HG03442 (cell line): ENCODE results near the gene BACH1.
A peak's percentile ranks its signal among the peaks of the same experiment; 100 is the strongest.
"Not testable (repeated sequence)": the region's sequence is repeated elsewhere in the genome, so short reads cannot be mapped to it uniquely, and the experiment has no call there.

Source experiments
- ATAC-seq: cut with Tn5 transposase; IDR thresholded peaks from one replicate; pipeline ENCODE4 v1.9.1; 2021; ENCODE audit warnings: mild to moderate bottlenecking, moderate library complexity; ENCODE audit not compliant: unreplicated experiment

Gene BACH1

DNA sequence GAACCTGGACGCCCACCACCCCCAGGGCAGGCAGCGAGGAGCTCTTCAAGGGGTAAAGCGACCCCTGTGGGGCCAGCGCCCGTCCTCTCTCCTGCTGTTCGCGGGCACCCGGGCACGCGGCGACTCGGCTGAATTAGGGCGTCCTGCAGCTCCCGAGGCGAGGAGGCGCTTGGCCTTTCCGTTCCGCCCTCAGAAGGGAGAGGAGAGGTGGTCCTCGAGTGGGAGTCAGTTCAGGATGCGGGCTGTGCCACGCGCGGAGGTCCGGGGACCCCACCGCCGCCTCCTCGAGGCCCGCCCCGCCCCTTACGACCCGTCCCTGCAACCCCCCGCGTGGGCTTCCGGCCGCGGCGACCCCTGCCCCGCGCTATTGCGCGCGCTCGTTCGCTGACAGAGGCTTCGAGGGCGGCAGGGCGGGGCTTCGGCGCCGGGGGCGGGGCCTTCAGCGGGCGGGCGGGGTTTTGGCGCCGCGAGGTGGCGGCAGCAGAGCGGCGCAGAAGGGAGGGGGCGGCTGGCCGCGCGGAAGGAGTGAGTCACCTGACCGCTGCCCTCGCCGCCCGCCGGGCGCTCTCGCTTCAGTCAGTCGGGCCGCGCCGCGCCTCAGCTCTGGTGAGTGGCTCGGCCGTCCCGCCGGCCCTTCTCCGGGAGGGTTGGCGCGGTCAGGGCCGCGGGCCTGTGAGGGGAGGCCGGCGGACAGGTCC, at the start of gene BACH1:
Gene BACH1, plus strand, starts transcription at position 575 of the 698 bp plus-strand sequence. CDS start 22,359 bp downstream, outside the sequence.
- ATAC-seq = peak; percentile 49

GRCh38 chr21:29249289-29249688, 49.4 kb upstream of the BACH1 start:
- not testable (repeated sequence) for ATAC-seq

GRCh38 chr21:29250636-29251035, 48.1 kb upstream of the BACH1 start:
- no peak for ATAC-seq

GRCh38 chr21:29253861-29254260, 44.9 kb upstream of the BACH1 start:
- ATAC-seq = not testable (repeated sequence)

DNA sequence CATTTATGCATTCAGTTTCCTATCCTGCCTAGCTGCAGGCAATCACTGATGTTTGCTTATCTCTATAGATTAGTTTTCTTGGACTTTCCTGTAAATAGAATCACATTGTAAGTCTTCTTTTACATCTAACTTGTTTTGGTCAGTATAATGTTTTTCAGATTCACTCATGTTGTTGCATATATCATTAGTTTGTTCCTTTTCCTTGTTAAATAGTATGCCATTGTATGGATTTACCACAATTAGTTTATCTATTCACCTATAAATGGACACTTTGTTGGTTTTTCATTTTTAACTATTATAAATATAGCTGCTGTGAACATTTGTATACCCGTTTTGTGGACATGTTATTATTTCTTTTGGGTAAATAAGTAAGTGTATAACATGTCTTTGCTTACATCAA, 44.2 kb upstream of the BACH1 start:
- no peak for ATAC-seq

GRCh38 chr21:29256126-29256910, 42.4 kb upstream of the BACH1 start:
- ATAC-seq = no peak

- no peak for ATAC-seq
Observed at GRCh38 chr21:29257701-29258100, 41.0 kb upstream of the BACH1 start.

GRCh38 chr21:29258626-29259338, 39.9 kb upstream of the BACH1 start:
- ATAC-seq = no peak

DNA sequence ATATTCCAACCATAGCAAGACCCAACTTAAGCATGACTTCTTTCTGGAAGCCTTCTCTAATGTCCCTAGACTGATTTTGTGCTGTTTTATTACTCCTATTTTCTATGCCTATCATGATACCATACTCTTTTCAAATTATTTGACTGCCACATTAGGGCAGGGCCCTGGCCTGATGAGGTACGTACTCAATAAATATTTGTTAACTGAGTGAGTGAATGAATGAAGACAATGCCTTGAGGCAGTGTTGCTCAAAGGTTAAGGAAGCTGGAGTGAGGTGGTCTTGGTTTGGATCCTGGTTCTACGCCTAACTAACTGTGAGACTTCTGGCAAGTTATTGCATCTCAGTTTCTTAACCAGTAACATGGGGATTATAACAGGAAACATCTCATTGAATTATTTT, 38.3 kb upstream of the BACH1 start:
- no peak for ATAC-seq

GRCh38 chr21:29261555-29262540, 36.9 kb upstream of the BACH1 start:
- no peak for ATAC-seq

- no peak for ATAC-seq
Observed at GRCh38 chr21:29264721-29265120, 34.0 kb upstream of the BACH1 start.

DNA sequence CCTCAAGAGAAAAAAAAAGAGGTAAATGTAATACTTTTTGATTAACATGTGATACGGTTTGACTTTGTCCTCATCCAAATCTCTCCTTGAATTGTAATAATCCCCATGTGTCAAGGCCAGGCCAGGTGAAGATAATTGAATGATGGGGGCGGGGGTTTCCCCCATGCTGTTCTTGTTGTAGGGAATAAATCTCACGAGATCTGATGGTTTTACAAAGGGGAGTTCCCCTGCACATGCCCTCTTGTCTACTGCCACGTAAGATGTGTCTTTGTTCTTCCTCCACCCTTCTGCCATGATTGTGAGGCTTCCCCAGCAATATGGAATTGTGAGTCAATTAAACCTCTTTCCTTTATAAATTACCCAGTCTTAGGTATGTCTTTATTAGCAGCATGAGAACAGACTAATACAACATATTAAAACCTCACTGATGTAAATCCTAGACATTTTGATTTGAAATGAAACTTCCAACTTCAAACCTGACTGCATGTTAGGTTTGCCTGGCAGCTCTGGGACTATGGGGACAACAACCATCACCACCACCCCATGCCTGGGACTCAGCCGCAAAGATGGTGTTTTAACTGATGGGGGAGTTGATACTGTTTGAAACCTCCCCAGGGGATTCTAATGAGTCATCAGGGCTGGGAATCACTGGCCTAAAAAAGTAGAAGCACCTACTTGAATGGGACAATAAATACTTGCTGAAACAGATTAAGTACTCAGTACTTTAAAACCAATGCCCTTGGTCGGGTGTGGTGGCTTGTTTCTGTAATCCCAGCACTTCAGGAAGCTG, 32.8 kb upstream of the BACH1 start:
- ATAC-seq = no peak

GRCh38 chr21:29267666-29268065, 31.1 kb upstream of the BACH1 start:
- ATAC-seq = no peak

- no peak for ATAC-seq
Observed at GRCh38 chr21:29271927-29272333, 26.8 kb upstream of the BACH1 start.

GRCh38 chr21:29277442-29277841, 21.3 kb upstream of the BACH1 start:
- ATAC-seq = no peak

DNA sequence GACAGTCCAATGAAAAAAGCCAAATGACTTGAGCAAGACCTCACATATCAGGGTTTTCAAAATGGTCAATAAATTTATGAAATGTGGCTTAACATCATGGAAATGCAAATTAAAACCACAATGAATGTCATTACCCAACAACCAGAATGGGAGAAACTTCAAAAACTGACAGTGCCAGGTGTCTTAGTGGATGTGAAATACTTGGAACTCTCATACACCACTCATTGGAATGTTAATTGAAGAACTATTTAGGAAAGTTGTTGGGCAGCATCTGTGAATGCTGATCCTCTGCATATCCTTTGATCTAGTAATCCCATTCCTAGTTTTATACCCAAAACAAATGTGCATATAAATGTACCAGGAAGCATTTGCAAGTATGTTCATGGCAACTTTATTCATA, 19.2 kb upstream of the BACH1 start:
- no peak for ATAC-seq

DNA sequence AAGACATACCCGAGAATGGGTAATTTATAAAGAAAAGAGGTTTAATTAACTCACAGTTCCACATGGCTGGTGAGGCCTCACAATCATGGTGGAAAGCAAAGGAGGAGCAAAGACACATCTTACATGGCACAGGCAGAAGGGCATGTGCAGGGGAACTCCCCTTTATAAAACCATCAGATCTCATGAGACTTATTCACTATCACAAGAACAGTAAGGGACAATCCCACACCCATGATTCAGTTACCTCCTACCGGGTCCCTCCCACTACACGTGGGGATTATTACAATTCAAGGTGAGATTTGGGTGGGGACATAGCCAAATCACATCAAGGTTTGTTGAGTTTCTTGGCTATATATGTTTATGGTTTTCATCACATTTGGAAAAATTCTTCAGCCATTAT, 16.9 kb upstream of the BACH1 start:
- ATAC-seq = not testable (repeated sequence)

DNA sequence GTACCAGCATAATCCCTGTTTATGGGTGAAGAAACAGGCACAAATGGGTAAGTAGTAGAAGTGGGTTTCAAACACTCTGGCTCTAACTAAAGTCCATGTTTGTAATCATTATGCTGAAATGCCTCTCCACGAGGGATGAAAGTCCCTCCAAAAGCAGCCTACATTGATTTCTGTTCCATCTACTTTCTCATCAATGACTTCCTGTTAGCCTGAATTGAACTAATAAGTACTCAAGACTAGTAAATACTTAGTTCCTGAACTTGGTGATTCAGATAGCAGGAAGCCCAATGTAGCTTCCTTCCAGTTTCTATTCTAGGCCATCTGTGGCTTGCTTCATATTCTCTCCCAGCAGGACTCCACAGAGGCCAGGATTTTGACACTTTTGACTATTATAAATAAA, 11.3 kb upstream of the BACH1 start:
- peak; percentile 35 for ATAC-seq

DNA sequence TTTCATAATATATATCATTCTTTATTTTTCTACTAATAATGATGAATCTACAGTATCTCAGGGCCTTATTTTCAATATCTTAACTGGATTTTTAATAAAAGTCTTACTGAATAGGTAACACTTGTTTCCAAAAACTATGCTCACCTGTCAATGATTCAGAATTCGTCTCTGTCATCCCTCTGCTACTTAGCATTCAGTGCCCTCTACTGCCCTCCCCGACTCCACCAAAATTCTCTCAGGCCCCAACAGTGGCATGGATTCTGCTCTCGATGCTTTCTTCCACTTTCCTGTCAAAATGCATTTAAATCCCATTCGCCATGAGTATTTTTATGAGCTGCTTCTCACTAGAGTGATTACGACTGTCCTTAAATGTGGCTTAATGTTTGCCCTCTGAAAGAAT, 10.5 kb upstream of the BACH1 start:
- no peak for ATAC-seq

GRCh38 chr21:29289317-29289716, 9.4 kb upstream of the BACH1 start:
- ATAC-seq = no peak
